H1 (cell line): ENCODE data around the gene SCARB2. TPM values are rescaled to one million over a fixed set of nuclear protein-coding genes. Genes with fewer than 3 reads are reported as not detected.

Experiments used
- CTCF ChIA-PET: fragments of 300-600 bp; sonication (Branson Sonifier 250); formaldehyde crosslinking; loops from one replicate; lab custom pipeline; 2021; ENCODE audit not compliant: partially characterized antibody; lab: Charles Lee
- POLR2A ChIA-PET: fragments of 300-600 bp; sonication (Branson Sonifier 250); formaldehyde crosslinking; loops from one replicate; lab custom pipeline; 2021; ENCODE audit warnings: inconsistent platforms; ENCODE audit not compliant: partially characterized antibody; lab: Charles Lee
- DNase-seq, 2 experiments: peaks; one replicate each; pipeline versions ENCODE4 v3.0.0 to v3.0.0-alpha.2; 2010 to 2022; ENCODE audit warnings: low spot score in 2 of 2, low read depth in 1 of 2, mixed read lengths in 1 of 2
- FAIRE-seq: peaks from 2 replicates; lab custom pipeline; 2011; peaks lifted over from hg19 to GRCh38; lab: Jason Lieb, UNC
- H2AFZ ChIP-seq: 2 replicates; pipeline ENCODE4 v1.8.1; 2012; ENCODE audit warnings: low read length, inconsistent platforms
- H2AK5ac ChIP-seq: 2 replicates; pipeline ENCODE4 v1.6.1; 2013; ENCODE audit warnings: low read depth, low read length
- H2BK120ac ChIP-seq: replicated peaks from 2 replicates; pipeline ENCODE3; 2013; ENCODE audit warnings: low read depth, low read length, inconsistent platforms
- H2BK12ac ChIP-seq: 2 replicates; pipeline ENCODE4 v1.6.1; 2013; ENCODE audit warnings: low read depth, low read length
- H2BK15ac ChIP-seq: 2 replicates; pipeline ENCODE4 v1.6.1; 2013; ENCODE audit warnings: low read length
- H2BK20ac ChIP-seq: 2 replicates; pipeline ENCODE4 v1.6.1; 2013; ENCODE audit warnings: low read length
- H2BK5ac ChIP-seq: 2 replicates; pipeline ENCODE4 v1.6.1; 2013; ENCODE audit warnings: low read depth, low read length
- H3K14ac ChIP-seq: 2 replicates; pipeline ENCODE4 v1.6.1; 2013; ENCODE audit warnings: inconsistent platforms; ENCODE audit not compliant: insufficient read length
- H3K18ac ChIP-seq: 2 replicates; pipeline ENCODE4 v1.6.1; 2013; ENCODE audit warnings: low read length; ENCODE audit errors: extremely low read depth
- H3K23ac ChIP-seq: 2 replicates; pipeline ENCODE4 v1.6.1; 2013; ENCODE audit warnings: inconsistent platforms; ENCODE audit not compliant: insufficient read length
- H3K23me2 ChIP-seq: 2 replicates; pipeline ENCODE4 v1.6.1; 2013; ENCODE audit warnings: low read depth, low read length
- H3K27ac ChIP-seq: 2 replicates; pipeline ENCODE4 v1.6.1; 2011; ENCODE audit warnings: low read depth, low read length, inconsistent platforms
- H3K27me3 ChIP-seq, 4 experiments: replicated peaks in 1 of 4; 1 replicate in 1 of 4; 2 replicates in 3 of 4; pipeline versions ENCODE4 v1.6.1 to v1.8.1; 2011 to 2013; ENCODE audit warnings: low read length in 3 of 4, mild to moderate bottlenecking in 3 of 4, inconsistent platforms in 2 of 4, mixed read lengths in 2 of 4, moderate library complexity in 1 of 4; ENCODE audit not compliant: control insufficient read depth in 3 of 4, insufficient read depth in 3 of 4; ENCODE audit errors: extremely low read depth in 1 of 4
- H3K36me3 ChIP-seq, 4 experiments: 2 replicates each; pipeline versions ENCODE4 v1.6.1 to v1.8.1; 2011 to 2013; ENCODE audit warnings: mild to moderate bottlenecking in 4 of 4, low read length in 3 of 4, moderate library complexity in 2 of 4, control low read depth in 1 of 4, inconsistent platforms in 1 of 4; ENCODE audit not compliant: insufficient read depth in 4 of 4, control insufficient read depth in 2 of 4
- H3K4ac ChIP-seq: replicated peaks from 2 replicates; pipeline ENCODE3; 2013; ENCODE audit warnings: low read length, low read depth, mixed read lengths, inconsistent platforms; ENCODE audit not compliant: insufficient read length
- H3K4me1 ChIP-seq, 4 experiments: replicated peaks in 1 of 4; 1 replicate in 1 of 4; 2 replicates in 3 of 4; pipeline versions ENCODE4 v1.6.1 to v1.8.1; 2011 to 2013; ENCODE audit warnings: low read length in 3 of 4, inconsistent platforms in 2 of 4, mixed read lengths in 1 of 4; ENCODE audit not compliant: insufficient read depth in 4 of 4, control insufficient read depth in 3 of 4
- H3K4me2 ChIP-seq, 2 experiments: 2 replicates each; pipeline versions ENCODE4 v1.6.1 to v1.8.1; 2011 to 2013; ENCODE audit warnings: low read depth in 2 of 2, low read length in 2 of 2, control low read depth in 1 of 2, inconsistent platforms in 1 of 2, mild to moderate bottlenecking in 1 of 2; ENCODE audit not compliant: insufficient read depth in 1 of 2
- H3K4me3 ChIP-seq, 4 experiments: fragments of 200-600, 300-600 bp in 1 of 4; sonication (generic), shearing (Covaris generic), sonication (Bioruptor Twin) in 1 of 4; 2 replicates each; pipeline versions ENCODE4 v1.5.1 to v1.8.1; 2011 to 2016; ENCODE audit warnings: low read length in 4 of 4, low read depth in 3 of 4, control low read depth in 2 of 4, inconsistent platforms in 2 of 4, mild to moderate bottlenecking in 2 of 4, mixed read lengths in 1 of 4, moderate library complexity in 1 of 4; ENCODE audit not compliant: insufficient read depth in 2 of 4; ENCODE audit errors: extremely low read depth in 1 of 4
- H3K56ac ChIP-seq: replicated peaks from 2 replicates; pipeline ENCODE3; 2013; ENCODE audit warnings: low read depth, mild to moderate bottlenecking, mixed read lengths, low read length, inconsistent platforms; ENCODE audit not compliant: insufficient read length
- H3K79me1 ChIP-seq: 2 replicates; pipeline ENCODE4 v1.6.1; 2013; ENCODE audit warnings: low read depth, low read length, control low read depth
- H3K79me2 ChIP-seq, 2 experiments: 2 replicates each; pipeline versions ENCODE4 v1.6.1 to v1.8.1; 2012 to 2013; ENCODE audit warnings: low read length in 2 of 2, mild to moderate bottlenecking in 2 of 2, inconsistent platforms in 1 of 2; ENCODE audit not compliant: insufficient read depth in 2 of 2, control insufficient read depth in 1 of 2
- H3K9ac ChIP-seq, 4 experiments: replicated peaks in 1 of 4; 1 replicate in 1 of 4; 2 replicates in 3 of 4; pipeline versions ENCODE4 v1.6.1 to v1.8.1; 2011 to 2013; ENCODE audit warnings: low read depth in 3 of 4, low read length in 3 of 4, control low read depth in 2 of 4, mild to moderate bottlenecking in 2 of 4, moderate library complexity in 2 of 4, inconsistent platforms in 1 of 4; ENCODE audit errors: extremely low read depth in 1 of 4
- H3K9me3 ChIP-seq, 2 experiments: 2 replicates each; pipeline versions ENCODE4 v1.6.1 to v1.8.1; 2012 to 2013; ENCODE audit warnings: mild to moderate bottlenecking in 2 of 2, moderate library complexity in 2 of 2, control low read depth in 1 of 2, inconsistent platforms in 1 of 2, low read depth in 1 of 2, low read length in 1 of 2, mixed read lengths in 1 of 2; ENCODE audit not compliant: insufficient read depth in 2 of 2
- H4K20me1 ChIP-seq, 2 experiments: replicated peaks in 1 of 2; 2 replicates each; pipeline versions ENCODE3 to v1.8.1; 2011 to 2013; ENCODE audit warnings: inconsistent platforms in 2 of 2, low read length in 2 of 2, mild to moderate bottlenecking in 1 of 2; ENCODE audit not compliant: insufficient read depth in 2 of 2, control insufficient read depth in 1 of 2
- H4K5ac ChIP-seq: 2 replicates; pipeline ENCODE4 v1.6.1; 2013; ENCODE audit warnings: low read length, low read depth, mixed read lengths, inconsistent platforms; ENCODE audit not compliant: insufficient read length
- H4K8ac ChIP-seq: 2 replicates; pipeline ENCODE4 v1.8.0; 2013; ENCODE audit warnings: mild to moderate bottlenecking, moderate library complexity, low read length, inconsistent platforms; ENCODE audit not compliant: insufficient read depth; ENCODE audit errors: extremely low read depth
- H4K91ac ChIP-seq: replicated peaks from 2 replicates; pipeline ENCODE3; 2013; ENCODE audit warnings: low read length, mixed read lengths, inconsistent platforms; ENCODE audit not compliant: insufficient read length
- ASH2L ChIP-seq: fragments of 200-600, 300-600 bp; sonication (generic); IDR thresholded peaks from one replicate; pipeline ENCODE4 v1.7.1; 2017; ENCODE audit warnings: low read length
- EP300 ChIP-seq, 2 experiments: IDR thresholded peaks; 1 replicate in 1 of 2; 2 replicates in 1 of 2; pipeline ENCODE4 v1.6.1; 2011 to 2012; ENCODE audit warnings: low read depth in 2 of 2, low read length in 2 of 2, mild to moderate bottlenecking in 2 of 2, borderline replicate concordance in 1 of 2, inconsistent platforms in 1 of 2, moderate library complexity in 1 of 2
- HDAC6 ChIP-seq: IDR thresholded peaks from one replicate; pipeline ENCODE4 v1.7.1; 2012; ENCODE audit warnings: low read depth, mild to moderate bottlenecking, inconsistent platforms, low read length, moderate library complexity
- MAFK ChIP-seq: IDR thresholded peaks from 2 replicates; pipeline ENCODE4 v1.6.1; 2012; ENCODE audit warnings: low read depth, mild to moderate bottlenecking, improper control_type of control experiment, low read length
- SIRT6 ChIP-seq: IDR thresholded peaks from one replicate; pipeline ENCODE4 v1.7.1; 2012; ENCODE audit warnings: low read length, inconsistent platforms
- SIX5 ChIP-seq: IDR thresholded peaks from 2 replicates; pipeline ENCODE4 v1.6.1; 2011; ENCODE audit warnings: mild to moderate bottlenecking, low read depth, low read length
- SRF ChIP-seq: IDR thresholded peaks from 2 replicates; pipeline ENCODE4 v1.6.1; 2011; ENCODE audit warnings: mild to moderate bottlenecking, low read depth, low read length, moderate library complexity
- TAF1 ChIP-seq: IDR thresholded peaks from 2 replicates; pipeline ENCODE4 v1.6.1; 2011; ENCODE audit warnings: mild to moderate bottlenecking, low read depth, low read length
- TCF12 ChIP-seq: IDR thresholded peaks from 2 replicates; pipeline ENCODE4 v1.6.1; 2011; ENCODE audit warnings: low read depth, mild to moderate bottlenecking, low read length
- YY1 ChIP-seq: IDR thresholded peaks from 2 replicates; pipeline ENCODE4 v1.6.1; 2011; ENCODE audit warnings: low read depth, mild to moderate bottlenecking, low read length
- polyA plus RNA-seq, 7 experiments: library from polyadenylated mRNA; depleted of rRNA in 3 of 7; stranded (reverse) in 5 of 7; unstranded in 2 of 7; fragments of >200 nt in 5 of 7; fragments of 200-250 nt in 2 of 7; gene quantifications; 1 replicate in 5 of 7; 2 replicates in 1 of 7; 4 replicates in 1 of 7; pipeline versions ENCODE4 v1.2.1 to v1.2.3, GENCODE V29; 2011 to 2013; ENCODE audit warnings: missing spikeins in 2 of 7, mixed read lengths in 2 of 7
- total RNA-seq: library from RNA; stranded (reverse); fragmentation: NEBNext Ultra II Directional; extraction: Animal tissue kit (Norgen Biotek cat#: 25700); gene quantifications from 2 replicates; pipeline ENCODE4 v1.2.1, GENCODE V29; 2021
- TF ChIP-seq, protein P1 (sequence below), 3 experiments: IDR thresholded peaks; 1 replicate in 2 of 3; 2 replicates in 1 of 3; pipeline versions ENCODE4 v1.5.1 to v1.6.1; 2011; ENCODE audit warnings: low read length in 3 of 3, mild to moderate bottlenecking in 3 of 3, inconsistent platforms in 2 of 3, low read depth in 1 of 3, moderate library complexity in 1 of 3; ENCODE audit not compliant: insufficient read depth in 1 of 3; ENCODE audit errors: control extremely low read depth in 1 of 3

Gene SCARB2
- total and polyA plus RNA-seq, 2 of the 8 experiments (the other 6 are each of a cell fraction or from before 2014, with no cell fraction given), result 18.5 to 35.7 TPM

DNA sequence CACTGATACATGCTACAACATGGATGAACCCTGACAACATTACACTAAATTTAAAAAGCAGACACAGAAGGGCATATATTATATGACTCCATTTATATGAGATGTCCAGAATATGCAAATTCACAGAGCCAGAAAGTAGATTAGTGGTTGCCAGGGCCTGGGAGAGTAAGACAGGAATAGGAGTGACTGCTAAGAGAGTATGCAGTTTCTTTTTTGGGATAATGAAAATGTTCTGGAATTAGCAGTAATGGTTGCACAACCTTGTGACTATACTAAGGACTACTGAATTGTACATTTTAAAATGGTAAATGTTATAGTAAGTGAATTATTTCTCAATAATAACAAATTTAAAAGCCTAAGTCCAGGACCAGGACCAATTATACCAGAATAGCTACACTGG, 35.9 kb downstream of the SCARB2 start:
- TF ChIP-seq TAF1, result no peak
- TF ChIP-seq HDAC6, result no peak
- TF ChIP-seq YY1, result no peak
- TF ChIP-seq EP300 (IDR thresholded peaks at IDR 0.05; ENCODE audit: borderline replicate concordance in 1 of 2, low read depth in 2 of 2, low read length in 2 of 2), result no peak
- no peak for TF ChIP-seq SRF
- no peak for TF ChIP-seq SIRT6
- TF ChIP-seq, protein P1, sequence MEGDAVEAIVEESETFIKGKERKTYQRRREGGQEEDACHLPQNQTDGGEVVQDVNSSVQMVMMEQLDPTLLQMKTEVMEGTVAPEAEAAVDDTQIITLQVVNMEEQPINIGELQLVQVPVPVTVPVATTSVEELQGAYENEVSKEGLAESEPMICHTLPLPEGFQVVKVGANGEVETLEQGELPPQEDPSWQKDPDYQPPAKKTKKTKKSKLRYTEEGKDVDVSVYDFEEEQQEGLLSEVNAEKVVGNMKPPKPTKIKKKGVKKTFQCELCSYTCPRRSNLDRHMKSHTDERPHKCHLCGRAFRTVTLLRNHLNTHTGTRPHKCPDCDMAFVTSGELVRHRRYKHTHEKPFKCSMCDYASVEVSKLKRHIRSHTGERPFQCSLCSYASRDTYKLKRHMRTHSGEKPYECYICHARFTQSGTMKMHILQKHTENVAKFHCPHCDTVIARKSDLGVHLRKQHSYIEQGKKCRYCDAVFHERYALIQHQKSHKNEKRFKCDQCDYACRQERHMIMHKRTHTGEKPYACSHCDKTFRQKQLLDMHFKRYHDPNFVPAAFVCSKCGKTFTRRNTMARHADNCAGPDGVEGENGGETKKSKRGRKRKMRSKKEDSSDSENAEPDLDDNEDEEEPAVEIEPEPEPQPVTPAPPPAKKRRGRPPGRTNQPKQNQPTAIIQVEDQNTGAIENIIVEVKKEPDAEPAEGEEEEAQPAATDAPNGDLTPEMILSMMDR (IDR thresholded peaks at IDR 0.05; ENCODE audit: control extremely low read depth in 1 of 3, insufficient read depth in 1 of 3, low read depth in 1 of 3, low read length in 3 of 3), result no peak
- no peak for TF ChIP-seq ASH2L
- TF ChIP-seq TCF12, result no peak
- no peak for TF ChIP-seq MAFK
- no peak for TF ChIP-seq SIX5
- TF ChIP-seq, all 59 proteins: peak for 0
- Histone ChIP-seq H2BK20ac (no peak overlapping the region), H3K4me3 (no peak overlapping the region), H4K8ac (no peak overlapping the region), H3K27ac (no peak overlapping the region), H3K14ac (no peak overlapping the region), H3K18ac (no peak overlapping the region), H3K27me3 (no peaks in the 10 kb centered on the region), H4K91ac (no peak overlapping the region), H2AK5ac (no peak overlapping the region), H3K56ac (no peak overlapping the region), H2BK12ac (no peak overlapping the region), H4K5ac (no peak overlapping the region), H3K36me3 (peaks cover 0 to 8% (median 3%) of the 10 kb centered on the region in 4 experiments; a peak in 2 of 8 replicates), H4K20me1 (no peaks in the 10 kb centered on the region), H3K9ac (no peak overlapping the region), H2BK120ac (no peak overlapping the region), H2BK5ac (no peak overlapping the region), H3K4me2 (no peak overlapping the region), H2AFZ (no peak overlapping the region), H3K4ac (no peak overlapping the region), H2BK15ac (no peak overlapping the region), H3K23me2 (no peaks in the 10 kb centered on the region), H3K79me1 (no peaks in the 10 kb centered on the region), H3K9me3 (no peaks in the 10 kb centered on the region), H3K23ac (no peak overlapping the region), H3K79me2 (no peaks in the 10 kb centered on the region), H3K4me1 (no peaks in the 10 kb centered on the region)
- FAIRE-seq (no peak), DNase-seq (no peak)
- POLR2A ChIA-PET, result no interaction called here
- CTCF ChIA-PET, result interaction anchor here (0.9 to 9.0 kb wide), 6 partner anchors 12 to 203 kb away, joined by 3 to 153 read pairs (median 10); no protein-coding TSS in a partner anchor
